HepG2 (cell line): ENCODE measurements around the gene ZFP69. TPM values are rescaled to one million over a fixed set of nuclear protein-coding genes. Genes with fewer than 3 reads are reported as not detected.

Experiments used
- CHD2 ChIP-seq: IDR thresholded peaks from 2 replicates; pipeline ENCODE4 v1.6.1; 2011; ENCODE audit warnings: low read depth, low read length, improper control_type of control experiment
- CREM ChIP-seq, 2 experiments: sonication (generic) in 1 of 2; formaldehyde crosslinking in 1 of 2; IDR thresholded peaks; 2 replicates each; pipeline versions ENCODE4 v1.4.0 to v1.6.1; 2016 to 2020; ENCODE audit warnings: antibody characterized with exemption in 1 of 2, mild to moderate bottlenecking in 1 of 2, missing genetic modification reagents in 1 of 2
- FOXJ3 ChIP-seq: sonication (generic); formaldehyde crosslinking; IDR thresholded peaks from 2 replicates; pipeline ENCODE4 v1.4.0; 2020; ENCODE audit warnings: missing genetic modification reagents, mild to moderate bottlenecking, borderline replicate concordance
- FOXK1 ChIP-seq: sonication (generic); formaldehyde crosslinking; IDR thresholded peaks from 2 replicates; pipeline ENCODE4 v1.4.0; 2020; ENCODE audit warnings: low read depth, missing genetic modification reagents, borderline replicate concordance
- GLI4 ChIP-seq: sonication (generic); formaldehyde crosslinking; IDR thresholded peaks from 2 replicates; pipeline ENCODE4 v1.5.1; 2020; ENCODE audit warnings: missing genetic modification reagents, mild to moderate bottlenecking, moderate library complexity, borderline replicate concordance
- HCFC1 ChIP-seq: fragments of 150-350 bp; IDR thresholded peaks from 2 replicates; pipeline ENCODE4 v1.6.1; 2014; ENCODE audit warnings: low read depth, low read length
- HDAC1 ChIP-seq: sonication (generic); formaldehyde crosslinking; IDR thresholded peaks from 2 replicates; pipeline ENCODE4 v1.5.1; 2020; ENCODE audit warnings: mild to moderate bottlenecking, missing genetic modification reagents
- HES4 ChIP-seq: sonication (generic); formaldehyde crosslinking; IDR thresholded peaks from 2 replicates; pipeline ENCODE4 v1.9.0; 2021; ENCODE audit warnings: mild to moderate bottlenecking, missing genetic modification reagents, borderline replicate concordance
- PCBP2 ChIP-seq: fragments of 200-400 bp; formaldehyde crosslinking; optimal IDR thresholded peaks from 2 replicates; pipeline ENCODE3; 2018; ENCODE audit warnings: low read length, low read depth; ENCODE audit not compliant: poor library complexity, severe bottlenecking
- POLR2AphosphoS2 ChIP-seq: IDR thresholded peaks from 2 replicates; pipeline ENCODE4 v1.6.1; 2011; ENCODE audit warnings: low read depth, low read length, improper control_type of control experiment
- SOX6 ChIP-seq, 2 experiments: fragments of 450-650 bp in 1 of 2; sonication (generic) in 1 of 2; formaldehyde crosslinking in 1 of 2; IDR thresholded peaks; 2 replicates each; pipeline versions ENCODE4 v1.4.0 to v1.6.1; 2017 to 2020; ENCODE audit warnings: antibody characterized with exemption in 1 of 2, mild to moderate bottlenecking in 1 of 2, missing genetic modification reagents in 1 of 2
- TCF7 ChIP-seq: sonication (generic); IDR thresholded peaks from 2 replicates; pipeline ENCODE4 v1.6.1; 2016; ENCODE audit warnings: antibody characterized with exemption, low read depth
- TP53 ChIP-seq: sonication (generic); formaldehyde crosslinking; conservative IDR thresholded peaks from 2 replicates; pipeline ENCODE4 v1.4.0; 2020; ENCODE audit warnings: missing genetic modification reagents
- ZKSCAN5 ChIP-seq: sonication (generic); formaldehyde crosslinking; IDR thresholded peaks from 2 replicates; pipeline ENCODE4 v1.5.1; 2020; ENCODE audit warnings: mild to moderate bottlenecking, missing genetic modification reagents
- ZNF318 ChIP-seq: sonication (generic); formaldehyde crosslinking; IDR thresholded peaks from 2 replicates; pipeline ENCODE4 v1.4.0; 2020; ENCODE audit warnings: mild to moderate bottlenecking, missing genetic modification reagents
- ZNF775 ChIP-seq: sonication (generic); formaldehyde crosslinking; IDR thresholded peaks from 2 replicates; pipeline ENCODE4 v1.4.0; 2020; ENCODE audit warnings: missing genetic modification reagents, mild to moderate bottlenecking, moderate library complexity, borderline replicate concordance
- polyA plus RNA-seq, 8 experiments: library from polyadenylated mRNA; depleted of rRNA in 3 of 8; stranded (reverse) in 7 of 8; unstranded in 1 of 8; fragments of >200 nt; fragmentation: Illumina TruSeq in 4 of 8; extraction: Trizol in 4 of 8; gene quantifications; 2 replicates each; pipeline versions ENCODE4 v1.2.1 to v1.2.3, GENCODE V29; 2011 to 2016; ENCODE audit warnings: low read depth in 4 of 8, missing spikeins in 1 of 8, mixed read lengths in 1 of 8; ENCODE audit not compliant: insufficient read depth in 1 of 8
- total RNA-seq, 5 experiments: library from RNA; depleted of rRNA; stranded (reverse); fragments of >200 nt; fragmentation: Illumina TruSeq; extraction: Trizol; gene quantifications; 2 replicates each; pipeline ENCODE4 v1.2.3, GENCODE V29; 2016; ENCODE audit warnings: low read depth in 1 of 5
- TF ChIP-seq, protein P1 (sequence below): sonication (generic); formaldehyde crosslinking; IDR thresholded peaks from 2 replicates; pipeline ENCODE4 v1.4.0; 2020; ENCODE audit warnings: missing genetic modification reagents, mild to moderate bottlenecking, borderline replicate concordance

ZFP69 gene
- total and polyA plus RNA-seq, 2 of the 13 experiments (the other 11 are each of a cell fraction or from before 2014, with no cell fraction given) = 2.6 to 5.6 TPM

GRCh38 chr1:40508375-40509341 is 31.6 kb downstream of the ZFP69 start, which contains the start of gene EXO5 (continued):
- TF ChIP-seq PCBP2 (no peak), HDAC1 (peak; percentile 93), POLR2AphosphoS2 (no peak), ZKSCAN5 (CRISPR knock-in tag) (no peak), GLI4 (CRISPR knock-in tag) (0 out of 2 replicates have a peak, but pooled peaks have one; percentile 42), ZNF775 (CRISPR knock-in tag) (no peak), CHD2 (peak; percentile 90), ZNF318 (CRISPR knock-in tag) (peak; percentile 82; the same call in 1 of the 2 replicates), HES4 (CRISPR knock-in tag) (no peak; the same call in 1 of the 2 replicates), SOX6 (IDR thresholded peaks at IDR 0.05) (no peak), SOX6 (CRISPR knock-in tag; IDR thresholded peaks at IDR 0.05) (peak; percentile 66), TP53 (CRISPR knock-in tag) (0 out of 2 replicates have a peak, but pooled peaks have one; percentile 64), FOXK1 (no peak), FOXJ3 (CRISPR knock-in tag) (no peak), CREM (IDR thresholded peaks at IDR 0.05) (no peak), CREM (CRISPR knock-in tag; IDR thresholded peaks at IDR 0.05) (no peak), TCF7 (no peak), HCFC1 (no peak)
- TF ChIP-seq, protein P1, sequence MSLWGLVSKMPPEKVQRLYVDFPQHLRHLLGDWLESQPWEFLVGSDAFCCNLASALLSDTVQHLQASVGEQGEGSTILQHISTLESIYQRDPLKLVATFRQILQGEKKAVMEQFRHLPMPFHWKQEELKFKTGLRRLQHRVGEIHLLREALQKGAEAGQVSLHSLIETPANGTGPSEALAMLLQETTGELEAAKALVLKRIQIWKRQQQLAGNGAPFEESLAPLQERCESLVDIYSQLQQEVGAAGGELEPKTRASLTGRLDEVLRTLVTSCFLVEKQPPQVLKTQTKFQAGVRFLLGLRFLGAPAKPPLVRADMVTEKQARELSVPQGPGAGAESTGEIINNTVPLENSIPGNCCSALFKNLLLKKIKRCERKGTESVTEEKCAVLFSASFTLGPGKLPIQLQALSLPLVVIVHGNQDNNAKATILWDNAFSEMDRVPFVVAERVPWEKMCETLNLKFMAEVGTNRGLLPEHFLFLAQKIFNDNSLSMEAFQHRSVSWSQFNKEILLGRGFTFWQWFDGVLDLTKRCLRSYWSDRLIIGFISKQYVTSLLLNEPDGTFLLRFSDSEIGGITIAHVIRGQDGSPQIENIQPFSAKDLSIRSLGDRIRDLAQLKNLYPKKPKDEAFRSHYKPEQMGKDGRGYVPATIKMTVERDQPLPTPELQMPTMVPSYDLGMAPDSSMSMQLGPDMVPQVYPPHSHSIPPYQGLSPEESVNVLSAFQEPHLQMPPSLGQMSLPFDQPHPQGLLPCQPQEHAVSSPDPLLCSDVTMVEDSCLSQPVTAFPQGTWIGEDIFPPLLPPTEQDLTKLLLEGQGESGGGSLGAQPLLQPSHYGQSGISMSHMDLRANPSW (CRISPR knock-in tag) = no peak
